ENCODE data around the gene HSFX3. TPM values are rescaled to one million over a fixed set of nuclear protein-coding genes. Genes with fewer than 3 reads are reported as not detected.

Gene HSFX3
- total RNA-seq, 4 donors from 2014 or later: not detected

- TF ChIP-seq CTCF (IDR thresholded peaks at IDR 0.05): no peak
- ATAC-seq (ENCODE audit: low FRiP score): no peak
- DNase-seq (ENCODE audit: low spot score): no peak
Measured at GRCh38 chrX:149518236-149518635, 31.5 kb downstream of the HSFX3 start.

- no peak for ATAC-seq (ENCODE audit: low FRiP score)
- DNase-seq (ENCODE audit: low spot score): no peak
- no peak for TF ChIP-seq CTCF (IDR thresholded peaks at IDR 0.05)
Measured at GRCh38 chrX:149517308-149517707, 32.4 kb downstream of the HSFX3 start.

GRCh38 chrX:149516604-149517003 is 33.1 kb downstream of the HSFX3 start:
- TF ChIP-seq CTCF (IDR thresholded peaks at IDR 0.05): no peak
- ATAC-seq (ENCODE audit: low FRiP score) (no peak), DNase-seq (ENCODE audit: low spot score) (no peak)

GRCh38 chrX:149515954-149516602 is 33.6 kb downstream of the HSFX3 start:
- DNase-seq (ENCODE audit: low spot score) (no peak), ATAC-seq (ENCODE audit: low FRiP score) (no peak)
- no peak for TF ChIP-seq CTCF (IDR thresholded peaks at IDR 0.05)

- DNase-seq (ENCODE audit: low spot score): no peak
- TF ChIP-seq CTCF (IDR thresholded peaks at IDR 0.05): no peak
- ATAC-seq (ENCODE audit: low FRiP score): no peak
Measured at GRCh38 chrX:149513825-149514428, 35.8 kb downstream of the HSFX3 start.

- ATAC-seq (ENCODE audit: low FRiP score) (no peak), DNase-seq (ENCODE audit: low spot score) (no peak)
- TF ChIP-seq CTCF (IDR thresholded peaks at IDR 0.05): no peak
Measured at GRCh38 chrX:149512225-149512885, 37.4 kb downstream of the HSFX3 start.

All from omental fat pad (tissue), 4 donors.